Activated naive CD8-positive, alpha-beta T cell treated with anti-CD3 and anti-CD28 coated beads for 36 hours (primary cell): ENCODE measurements around the gene MAP3K5. TPM values are rescaled to one million over a fixed set of nuclear protein-coding genes. Genes with fewer than 3 reads are reported as not detected.
"Not testable (repeated sequence)": the region's sequence is repeated elsewhere in the genome, so short reads cannot be mapped to it uniquely, and the experiment has no call there.

Source experiments
- DNase-seq: peaks from one replicate; pipeline ENCODE4 v3.0.0; 2021
- H3K27ac Mint-ChIP-seq: one replicate; pipeline ENCODE4 v1.8.0; 2022; ENCODE audit warnings: mild to moderate bottlenecking, moderate library complexity, mixed read lengths
- H3K27me3 Mint-ChIP-seq: one replicate; pipeline ENCODE4 v1.8.0; 2022; ENCODE audit warnings: mild to moderate bottlenecking, mixed read lengths
- H3K36me3 Mint-ChIP-seq: one replicate; pipeline ENCODE4 v1.8.0; 2021; ENCODE audit warnings: mild to moderate bottlenecking, mixed read lengths
- H3K4me1 Mint-ChIP-seq: one replicate; pipeline ENCODE4 v1.8.0; 2021; ENCODE audit warnings: mixed read lengths
- H3K4me3 Mint-ChIP-seq: one replicate; pipeline ENCODE4 v1.8.0; 2022; ENCODE audit warnings: mild to moderate bottlenecking, moderate library complexity, mixed read lengths
- H3K9me3 Mint-ChIP-seq: one replicate; pipeline ENCODE4 v1.8.0; 2022; ENCODE audit warnings: mixed read lengths
- total RNA-seq, 2 experiments: library from RNA; stranded (reverse); gene quantifications; one replicate each; pipeline ENCODE4 v1.2.3, GENCODE V29; 2021

Gene MAP3K5
- 1 to 10 TPM; 3.5 to 3.9 TPM for total RNA-seq

GRCh38 chr6:136792410-136793262 is at the start of gene MAP3K5:
MAP3K5 (minus strand) TSS chr6:136792477; CDS start chr6:136792157, 320 bp downstream.
- peak within 1 kb of the TSS; percentile 88 for H3K4me3 Mint-ChIP-seq
- H3K27me3 Mint-ChIP-seq = no peaks in the 10 kb centered on the region
- peak; percentile 94 for DNase-seq
- H3K9me3 Mint-ChIP-seq = no peaks in the 10 kb centered on the region
- H3K36me3 Mint-ChIP-seq = peaks cover 7% of the 10 kb centered on the region
- peaks cover 33% of the 10 kb centered on the region for H3K4me1 Mint-ChIP-seq
- peak within 1 kb of the TSS; percentile 96 for H3K27ac Mint-ChIP-seq

- Mint-ChIP-seq H3K36me3 (no peaks in the 10 kb centered on the region), H3K9me3 (no peaks in the 10 kb centered on the region), H3K27me3 (no peaks in the 10 kb centered on the region), H3K27ac (no peak overlapping the region), H3K4me3 (no peak overlapping the region), H3K4me1 (no peaks in the 10 kb centered on the region)
- DNase-seq = no peak
Measured at GRCh38 chr6:136840276-136841001, 48.2 kb upstream of the MAP3K5 start.

GRCh38 chr6:136831873-136832562 is 39.7 kb upstream of the MAP3K5 start:
- H3K36me3 Mint-ChIP-seq = peaks cover 58% of the 10 kb centered on the region
- no peak overlapping the region for H3K27ac Mint-ChIP-seq
- peaks cover 5% of the 10 kb centered on the region for H3K4me1 Mint-ChIP-seq
- peaks cover 19% of the 10 kb centered on the region for H3K9me3 Mint-ChIP-seq
- no peak for DNase-seq
- H3K27me3 Mint-ChIP-seq = no peaks in the 10 kb centered on the region
- H3K4me3 Mint-ChIP-seq = no peak overlapping the region

GRCh38 chr6:136826216-136826615 is 33.9 kb upstream of the MAP3K5 start:
- Mint-ChIP-seq H3K36me3 (peaks cover 58% of the 10 kb centered on the region), H3K9me3 (peaks cover 6% of the 10 kb centered on the region), H3K27me3 (no peaks in the 10 kb centered on the region), H3K4me1 (peaks cover 17% of the 10 kb centered on the region), H3K27ac (no peak overlapping the region), H3K4me3 (no peak overlapping the region)
- no peak for DNase-seq

- Mint-ChIP-seq H3K4me3 (peak overlapping the region; percentile 88), H3K27ac (peak overlapping the region; percentile 92), H3K27me3 (peaks cover 3% of the 10 kb centered on the region), H3K36me3 (peaks cover 31% of the 10 kb centered on the region), H3K4me1 (peaks cover 14% of the 10 kb centered on the region), H3K9me3 (no peaks in the 10 kb centered on the region)
- no peak for DNase-seq
Measured at GRCh38 chr6:136823128-136823660, 30.9 kb upstream of the MAP3K5 start.

GRCh38 chr6:136822376-136823127 is 30.3 kb upstream of the MAP3K5 start, which contains the start of gene PEX7:
PEX7 (plus strand) TSS chr6:136822592; CDS start chr6:136822666, 74 bp downstream.
- H3K4me1 Mint-ChIP-seq = peaks cover 13% of the 10 kb centered on the region
- H3K27me3 Mint-ChIP-seq = peaks cover 4% of the 10 kb centered on the region
- peak within 1 kb of the TSS; percentile 93 for H3K27ac Mint-ChIP-seq
- no peaks in the 10 kb centered on the region for H3K9me3 Mint-ChIP-seq
- peak; percentile 88 for DNase-seq
- H3K4me3 Mint-ChIP-seq = peak within 1 kb of the TSS; percentile 88
- H3K36me3 Mint-ChIP-seq = peaks cover 29% of the 10 kb centered on the region

GRCh38 chr6:136822046-136822375 is 29.7 kb upstream of the MAP3K5 start:
- H3K36me3 Mint-ChIP-seq = peaks cover 26% of the 10 kb centered on the region
- H3K4me3 Mint-ChIP-seq = peak overlapping the region; percentile 86
- H3K9me3 Mint-ChIP-seq = no peaks in the 10 kb centered on the region
- peak overlapping the region; percentile 93 for H3K27ac Mint-ChIP-seq
- H3K4me1 Mint-ChIP-seq = peaks cover 13% of the 10 kb centered on the region
- DNase-seq = peak; percentile 42
- H3K27me3 Mint-ChIP-seq = peaks cover 4% of the 10 kb centered on the region

GRCh38 chr6:136820561-136820960 is 28.3 kb upstream of the MAP3K5 start:
- H3K4me3 Mint-ChIP-seq = no peak overlapping the region

GRCh38 chr6:136816656-136817055 is 24.4 kb upstream of the MAP3K5 start:
- Mint-ChIP-seq H3K27ac (no peak overlapping the region), H3K4me1 (peaks cover 2% of the 10 kb centered on the region), H3K9me3 (peaks cover 2% of the 10 kb centered on the region), H3K27me3 (peaks cover 8% of the 10 kb centered on the region), H3K4me3 (no peak overlapping the region), H3K36me3 (no peaks in the 10 kb centered on the region)
- no peak for DNase-seq

More at GRCh38 chr6:136820561-136820960, 28.3 kb upstream of the MAP3K5 start:
- no peak overlapping the region for H3K27ac Mint-ChIP-seq
- H3K9me3 Mint-ChIP-seq = peaks cover 1% of the 10 kb centered on the region
- DNase-seq = no peak
- H3K27me3 Mint-ChIP-seq = peaks cover 6% of the 10 kb centered on the region
- H3K36me3 Mint-ChIP-seq = peaks cover 15% of the 10 kb centered on the region
- peaks cover 12% of the 10 kb centered on the region for H3K4me1 Mint-ChIP-seq

GRCh38 chr6:136815608-136816007 is 23.3 kb upstream of the MAP3K5 start:
- not testable (repeated sequence) for H3K4me3 Mint-ChIP-seq, DNase-seq, H3K9me3 Mint-ChIP-seq, H3K36me3 Mint-ChIP-seq, H3K27ac Mint-ChIP-seq, H3K27me3 Mint-ChIP-seq, H3K4me1 Mint-ChIP-seq

GRCh38 chr6:136812174-136812573 is 19.9 kb upstream of the MAP3K5 start:
- H3K27ac Mint-ChIP-seq = no peak overlapping the region

GRCh38 chr6:136811272-136811671 is 19.0 kb upstream of the MAP3K5 start:
- H3K27me3 Mint-ChIP-seq = peaks cover 3% of the 10 kb centered on the region
- H3K27ac Mint-ChIP-seq = no peak overlapping the region
- H3K9me3 Mint-ChIP-seq = peaks cover 2% of the 10 kb centered on the region
- peaks cover 5% of the 10 kb centered on the region for H3K4me1 Mint-ChIP-seq
- H3K36me3 Mint-ChIP-seq = no peaks in the 10 kb centered on the region
- H3K4me3 Mint-ChIP-seq = no peak overlapping the region
- DNase-seq = no peak

More at GRCh38 chr6:136812174-136812573, 19.9 kb upstream of the MAP3K5 start:
- Mint-ChIP-seq H3K4me1 (peaks cover 5% of the 10 kb centered on the region), H3K4me3 (no peak overlapping the region), H3K36me3 (no peaks in the 10 kb centered on the region), H3K9me3 (peaks cover 2% of the 10 kb centered on the region), H3K27me3 (peaks cover 3% of the 10 kb centered on the region)
- DNase-seq = no peak

- Mint-ChIP-seq H3K36me3 (no peaks in the 10 kb centered on the region), H3K4me3 (no peak overlapping the region), H3K27ac (no peak overlapping the region), H3K27me3 (no peaks in the 10 kb centered on the region), H3K9me3 (no peaks in the 10 kb centered on the region), H3K4me1 (peaks cover 3% of the 10 kb centered on the region)
- no peak for DNase-seq
Measured at GRCh38 chr6:136809091-136809860, 17.0 kb upstream of the MAP3K5 start.

- DNase-seq = no peak
- H3K9me3 Mint-ChIP-seq = no peaks in the 10 kb centered on the region
- no peaks in the 10 kb centered on the region for H3K36me3 Mint-ChIP-seq
- H3K4me3 Mint-ChIP-seq = no peak overlapping the region
- peaks cover 7% of the 10 kb centered on the region for H3K27me3 Mint-ChIP-seq
- H3K27ac Mint-ChIP-seq = no peak overlapping the region
- no peaks in the 10 kb centered on the region for H3K4me1 Mint-ChIP-seq
Measured at GRCh38 chr6:136803608-136804007, 11.3 kb upstream of the MAP3K5 start.
